ENCODE data around the gene RPL13. TPM values are rescaled to one million over a fixed set of nuclear protein-coding genes. Genes with fewer than 3 reads are reported as not detected.
A peak's percentile ranks its signal among the peaks of the same experiment; 100 is the strongest.

RPL13 gene
- total and polyA plus RNA-seq, 2 of the 8 experiments (the other 6 are each of a cell fraction or from before 2014, with no cell fraction given), result 2,162 to 7,384 TPM

DNA sequence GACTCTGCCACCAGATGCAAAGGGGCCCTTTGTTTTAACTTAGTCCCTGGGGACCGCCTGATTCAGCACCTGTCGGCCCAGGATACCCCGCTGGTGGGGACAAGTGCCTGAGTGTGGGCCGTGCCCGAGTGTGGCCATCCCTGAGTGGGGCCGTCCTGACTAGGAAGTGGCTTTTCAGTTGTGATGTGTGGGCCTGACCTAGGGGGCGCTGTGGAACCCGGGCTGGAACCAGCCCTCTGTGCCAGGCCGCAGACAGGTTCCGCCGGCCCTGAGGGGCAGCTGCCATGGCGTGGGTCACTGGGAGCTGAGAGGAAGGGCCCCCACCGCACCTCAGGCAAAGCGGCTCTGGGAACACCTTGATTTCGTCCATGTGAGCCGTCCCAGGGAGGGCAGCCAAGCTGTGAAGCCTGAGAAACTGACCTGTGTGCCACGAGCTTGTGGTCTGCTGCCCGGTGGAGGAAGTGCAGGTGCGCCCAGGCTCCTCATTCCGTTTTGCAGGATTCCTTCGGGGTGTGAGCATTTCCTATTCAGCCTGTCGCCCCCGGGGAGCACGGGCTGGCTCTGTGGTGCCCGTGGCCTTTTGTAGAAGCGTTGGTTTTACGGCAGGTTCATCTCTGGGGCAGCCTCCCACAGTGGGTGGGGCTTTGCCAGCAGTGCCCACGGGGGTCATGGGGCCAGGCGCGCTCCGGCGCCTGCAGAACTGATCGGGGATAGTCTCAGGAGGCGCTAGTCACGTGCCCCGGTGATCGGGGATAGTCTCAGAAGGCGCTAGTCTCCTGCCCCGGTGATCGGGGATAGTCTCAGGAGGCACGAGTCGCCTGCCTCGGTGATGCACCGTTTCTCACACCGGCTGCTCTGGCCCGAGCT, 5.3 kb downstream of the RPL13 start (continued):
- peak; percentile 9; the same call in 1 of the 2 replicates for TF ChIP-seq MAX (IDR thresholded peaks at IDR 0.05)
- TF ChIP-seq JUND (IDR thresholded peaks at IDR 0.05; ENCODE audit: low read length), result no peak
- TF ChIP-seq, protein P1, sequence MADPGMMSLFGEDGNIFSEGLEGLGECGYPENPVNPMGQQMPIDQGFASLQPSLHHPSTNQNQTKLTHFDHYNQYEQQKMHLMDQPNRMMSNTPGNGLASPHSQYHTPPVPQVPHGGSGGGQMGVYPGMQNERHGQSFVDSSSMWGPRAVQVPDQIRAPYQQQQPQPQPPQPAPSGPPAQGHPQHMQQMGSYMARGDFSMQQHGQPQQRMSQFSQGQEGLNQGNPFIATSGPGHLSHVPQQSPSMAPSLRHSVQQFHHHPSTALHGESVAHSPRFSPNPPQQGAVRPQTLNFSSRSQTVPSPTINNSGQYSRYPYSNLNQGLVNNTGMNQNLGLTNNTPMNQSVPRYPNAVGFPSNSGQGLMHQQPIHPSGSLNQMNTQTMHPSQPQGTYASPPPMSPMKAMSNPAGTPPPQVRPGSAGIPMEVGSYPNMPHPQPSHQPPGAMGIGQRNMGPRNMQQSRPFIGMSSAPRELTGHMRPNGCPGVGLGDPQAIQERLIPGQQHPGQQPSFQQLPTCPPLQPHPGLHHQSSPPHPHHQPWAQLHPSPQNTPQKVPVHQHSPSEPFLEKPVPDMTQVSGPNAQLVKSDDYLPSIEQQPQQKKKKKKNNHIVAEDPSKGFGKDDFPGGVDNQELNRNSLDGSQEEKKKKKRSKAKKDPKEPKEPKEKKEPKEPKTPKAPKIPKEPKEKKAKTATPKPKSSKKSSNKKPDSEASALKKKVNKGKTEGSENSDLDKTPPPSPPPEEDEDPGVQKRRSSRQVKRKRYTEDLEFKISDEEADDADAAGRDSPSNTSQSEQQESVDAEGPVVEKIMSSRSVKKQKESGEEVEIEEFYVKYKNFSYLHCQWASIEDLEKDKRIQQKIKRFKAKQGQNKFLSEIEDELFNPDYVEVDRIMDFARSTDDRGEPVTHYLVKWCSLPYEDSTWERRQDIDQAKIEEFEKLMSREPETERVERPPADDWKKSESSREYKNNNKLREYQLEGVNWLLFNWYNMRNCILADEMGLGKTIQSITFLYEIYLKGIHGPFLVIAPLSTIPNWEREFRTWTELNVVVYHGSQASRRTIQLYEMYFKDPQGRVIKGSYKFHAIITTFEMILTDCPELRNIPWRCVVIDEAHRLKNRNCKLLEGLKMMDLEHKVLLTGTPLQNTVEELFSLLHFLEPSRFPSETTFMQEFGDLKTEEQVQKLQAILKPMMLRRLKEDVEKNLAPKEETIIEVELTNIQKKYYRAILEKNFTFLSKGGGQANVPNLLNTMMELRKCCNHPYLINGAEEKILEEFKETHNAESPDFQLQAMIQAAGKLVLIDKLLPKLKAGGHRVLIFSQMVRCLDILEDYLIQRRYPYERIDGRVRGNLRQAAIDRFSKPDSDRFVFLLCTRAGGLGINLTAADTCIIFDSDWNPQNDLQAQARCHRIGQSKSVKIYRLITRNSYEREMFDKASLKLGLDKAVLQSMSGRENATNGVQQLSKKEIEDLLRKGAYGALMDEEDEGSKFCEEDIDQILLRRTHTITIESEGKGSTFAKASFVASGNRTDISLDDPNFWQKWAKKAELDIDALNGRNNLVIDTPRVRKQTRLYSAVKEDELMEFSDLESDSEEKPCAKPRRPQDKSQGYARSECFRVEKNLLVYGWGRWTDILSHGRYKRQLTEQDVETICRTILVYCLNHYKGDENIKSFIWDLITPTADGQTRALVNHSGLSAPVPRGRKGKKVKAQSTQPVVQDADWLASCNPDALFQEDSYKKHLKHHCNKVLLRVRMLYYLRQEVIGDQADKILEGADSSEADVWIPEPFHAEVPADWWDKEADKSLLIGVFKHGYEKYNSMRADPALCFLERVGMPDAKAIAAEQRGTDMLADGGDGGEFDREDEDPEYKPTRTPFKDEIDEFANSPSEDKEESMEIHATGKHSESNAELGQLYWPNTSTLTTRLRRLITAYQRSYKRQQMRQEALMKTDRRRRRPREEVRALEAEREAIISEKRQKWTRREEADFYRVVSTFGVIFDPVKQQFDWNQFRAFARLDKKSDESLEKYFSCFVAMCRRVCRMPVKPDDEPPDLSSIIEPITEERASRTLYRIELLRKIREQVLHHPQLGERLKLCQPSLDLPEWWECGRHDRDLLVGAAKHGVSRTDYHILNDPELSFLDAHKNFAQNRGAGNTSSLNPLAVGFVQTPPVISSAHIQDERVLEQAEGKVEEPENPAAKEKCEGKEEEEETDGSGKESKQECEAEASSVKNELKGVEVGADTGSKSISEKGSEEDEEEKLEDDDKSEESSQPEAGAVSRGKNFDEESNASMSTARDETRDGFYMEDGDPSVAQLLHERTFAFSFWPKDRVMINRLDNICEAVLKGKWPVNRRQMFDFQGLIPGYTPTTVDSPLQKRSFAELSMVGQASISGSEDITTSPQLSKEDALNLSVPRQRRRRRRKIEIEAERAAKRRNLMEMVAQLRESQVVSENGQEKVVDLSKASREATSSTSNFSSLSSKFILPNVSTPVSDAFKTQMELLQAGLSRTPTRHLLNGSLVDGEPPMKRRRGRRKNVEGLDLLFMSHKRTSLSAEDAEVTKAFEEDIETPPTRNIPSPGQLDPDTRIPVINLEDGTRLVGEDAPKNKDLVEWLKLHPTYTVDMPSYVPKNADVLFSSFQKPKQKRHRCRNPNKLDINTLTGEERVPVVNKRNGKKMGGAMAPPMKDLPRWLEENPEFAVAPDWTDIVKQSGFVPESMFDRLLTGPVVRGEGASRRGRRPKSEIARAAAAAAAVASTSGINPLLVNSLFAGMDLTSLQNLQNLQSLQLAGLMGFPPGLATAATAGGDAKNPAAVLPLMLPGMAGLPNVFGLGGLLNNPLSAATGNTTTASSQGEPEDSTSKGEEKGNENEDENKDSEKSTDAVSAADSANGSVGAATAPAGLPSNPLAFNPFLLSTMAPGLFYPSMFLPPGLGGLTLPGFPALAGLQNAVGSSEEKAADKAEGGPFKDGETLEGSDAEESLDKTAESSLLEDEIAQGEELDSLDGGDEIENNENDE (IDR thresholded peaks at IDR 0.05; ENCODE audit: insufficient replicate concordance, low read length), result no peak
- TF ChIP-seq POLR2A (IDR thresholded peaks at IDR 0.05; ENCODE audit: control extremely low read depth in 1 of 2, low read depth in 2 of 2, low read length in 2 of 2), result peak in 1 of 2 experiments; percentile 47; a peak in 2 of 3 replicates
- TF ChIP-seq CHD2 (IDR thresholded peaks at IDR 0.05; ENCODE audit: low read length), result no peak; the same call in 1 of the 2 replicates

All from H1 (cell line).